GM18507 (cell line): ENCODE results near the gene HEATR5A.
"Not testable (repeated sequence)": the region's sequence is repeated elsewhere in the genome, so short reads cannot be mapped to it uniquely, and the experiment has no call there.

ENCODE experiments used
- DNase-seq: peaks from one replicate; pipeline ENCODE4 v3.0.0; 2011; ENCODE audit warnings: low read depth; ENCODE audit not compliant: insufficient read length; ENCODE audit errors: extremely low spot score
- FAIRE-seq: peaks from 2 replicates; lab custom pipeline; 2011; peaks lifted over from hg19 to GRCh38; lab: Jason Lieb, UNC

The HEATR5A gene

GRCh38 chr14:31395119-31395518 is 25.2 kb downstream of the HEATR5A start:
- FAIRE-seq = no peak
- no peak for DNase-seq

- no peak for FAIRE-seq
- no peak for DNase-seq
Observed at GRCh38 chr14:31391977-31392503, 28.3 kb downstream of the HEATR5A start.

GRCh38 chr14:31391473-31391872 is 28.9 kb downstream of the HEATR5A start:
- no peak for DNase-seq
- no peak for FAIRE-seq

GRCh38 chr14:31389946-31390345 is 30.4 kb downstream of the HEATR5A start:
- DNase-seq (no peak), FAIRE-seq (no peak)

GRCh38 chr14:31388687-31389413 is 31.5 kb downstream of the HEATR5A start:
- no peak for FAIRE-seq
- DNase-seq = no peak

- FAIRE-seq = no peak
- no peak for DNase-seq
Observed at GRCh38 chr14:31387091-31387490, 33.3 kb downstream of the HEATR5A start.

- DNase-seq (no peak), FAIRE-seq (no peak)
Observed at GRCh38 chr14:31386271-31386670, 34.1 kb downstream of the HEATR5A start.

- no peak for DNase-seq
- no peak for FAIRE-seq
Observed at GRCh38 chr14:31382221-31382620, 38.1 kb downstream of the HEATR5A start.

- no peak for FAIRE-seq
- no peak for DNase-seq
Observed at GRCh38 chr14:31380106-31380505, 40.2 kb downstream of the HEATR5A start.

- not testable (repeated sequence) for DNase-seq, FAIRE-seq
Observed at GRCh38 chr14:31379125-31379947, 41.0 kb downstream of the HEATR5A start.

GRCh38 chr14:31377433-31377832 is 42.9 kb downstream of the HEATR5A start:
- DNase-seq = no peak
- no peak for FAIRE-seq

- FAIRE-seq (no peak), DNase-seq (no peak)
Observed at GRCh38 chr14:31371646-31372045, 48.7 kb downstream of the HEATR5A start.

- DNase-seq (no peak), FAIRE-seq (no peak)
Observed at GRCh38 chr14:31363331-31364073, 56.8 kb downstream of the HEATR5A start.

GRCh38 chr14:31362746-31363145 is 57.6 kb downstream of the HEATR5A start:
- FAIRE-seq = no peak
- no peak for DNase-seq

GRCh38 chr14:31361761-31362160 is 58.6 kb downstream of the HEATR5A start:
- not testable (repeated sequence) for FAIRE-seq, DNase-seq

GRCh38 chr14:31360919-31361662 is 59.3 kb downstream of the HEATR5A start:
- FAIRE-seq = no peak

GRCh38 chr14:31357279-31357678 is 63.1 kb downstream of the HEATR5A start:
- FAIRE-seq = no peak
- no peak for DNase-seq

More at GRCh38 chr14:31360919-31361662, 59.3 kb downstream of the HEATR5A start:
- DNase-seq = no peak

GRCh38 chr14:31346097-31346496 is 74.3 kb downstream of the HEATR5A start:
- DNase-seq (no peak), FAIRE-seq (no peak)

GRCh38 chr14:31341280-31341679 is 79.1 kb downstream of the HEATR5A start:
- FAIRE-seq = no peak
- DNase-seq = no peak
